ENCODE measurements around the gene ADD2.
"Not testable (repeated sequence)": the region's sequence is repeated elsewhere in the genome, so short reads cannot be mapped to it uniquely, and the experiment has no call there.

ADD2 gene

GRCh38 chr2:70748002-70748784, 19.8 kb downstream of the ADD2 start:
- no peak for DNase-seq

DNA sequence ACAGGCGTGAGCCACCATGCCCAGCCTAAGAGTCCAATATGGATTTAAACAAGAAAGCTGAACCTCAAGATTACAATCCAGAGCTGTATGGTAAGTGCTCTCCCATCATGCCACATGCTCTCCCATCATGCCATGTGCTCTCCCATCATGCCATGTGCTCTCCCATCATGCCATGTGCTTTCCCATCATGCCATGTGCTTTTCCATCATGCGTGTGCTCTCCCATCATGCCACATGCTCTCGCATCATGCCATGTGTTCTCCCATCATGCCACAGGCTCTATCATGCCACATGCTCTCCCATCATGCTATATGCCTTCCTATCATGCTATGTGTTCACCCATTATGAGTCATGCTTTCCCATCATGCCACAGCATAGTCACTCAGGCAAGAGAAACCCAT, 20.7 kb downstream of the ADD2 start:
- no peak for DNase-seq

- DNase-seq = no peak
Measured at GRCh38 chr2:70746094-70746974, 21.7 kb downstream of the ADD2 start.

DNA sequence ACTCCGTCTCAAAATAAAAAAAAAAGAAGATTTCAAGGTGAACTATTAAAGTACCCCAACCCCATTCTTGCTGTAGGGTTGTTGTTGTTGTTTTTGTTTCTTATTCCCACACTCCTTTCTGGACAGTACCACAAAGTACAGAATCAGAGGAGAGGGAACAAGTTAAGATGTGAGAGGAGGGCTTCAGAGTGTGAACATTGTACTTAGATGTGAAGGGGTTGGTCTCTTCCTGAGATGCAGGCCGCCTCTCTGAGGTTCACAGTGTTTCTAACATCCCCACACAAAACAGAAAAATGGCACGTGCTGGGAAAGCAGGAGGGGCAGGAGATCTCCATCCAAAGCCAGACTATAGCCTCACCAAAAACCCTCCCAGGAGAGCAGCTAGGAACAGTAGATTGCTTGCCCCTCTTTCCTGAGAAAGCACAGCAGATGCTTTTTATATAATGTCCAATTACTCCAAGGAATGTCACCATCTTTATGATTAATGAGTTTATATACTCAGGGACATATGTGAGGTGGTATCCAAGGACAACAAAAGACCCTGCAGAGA, 22.6 kb downstream of the ADD2 start:
- DNase-seq = no peak

- no peak for DNase-seq
Measured at GRCh38 chr2:70744397-70744796, 23.6 kb downstream of the ADD2 start.

DNA sequence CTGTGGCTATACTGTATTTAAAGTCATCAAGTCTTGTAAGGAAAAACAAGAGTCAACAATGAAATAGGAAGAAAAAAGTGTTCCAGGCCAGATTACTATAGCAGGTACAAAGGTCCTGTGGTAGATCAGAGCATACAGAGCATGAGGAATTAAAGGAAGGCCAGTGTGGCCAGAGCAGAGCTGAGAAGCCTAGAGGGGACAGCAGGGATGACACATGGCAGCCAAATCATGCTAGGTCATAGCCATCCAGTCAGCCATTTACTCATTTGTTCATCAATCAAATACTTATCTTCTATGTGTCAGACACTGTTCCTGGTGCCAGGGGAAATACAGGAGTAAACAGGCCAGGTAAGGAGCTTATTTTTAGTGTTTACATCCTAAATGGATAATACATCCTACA, 24.3 kb downstream of the ADD2 start:
- no peak for DNase-seq

GRCh38 chr2:70743068-70743467, 24.9 kb downstream of the ADD2 start:
- DNase-seq = no peak

DNA sequence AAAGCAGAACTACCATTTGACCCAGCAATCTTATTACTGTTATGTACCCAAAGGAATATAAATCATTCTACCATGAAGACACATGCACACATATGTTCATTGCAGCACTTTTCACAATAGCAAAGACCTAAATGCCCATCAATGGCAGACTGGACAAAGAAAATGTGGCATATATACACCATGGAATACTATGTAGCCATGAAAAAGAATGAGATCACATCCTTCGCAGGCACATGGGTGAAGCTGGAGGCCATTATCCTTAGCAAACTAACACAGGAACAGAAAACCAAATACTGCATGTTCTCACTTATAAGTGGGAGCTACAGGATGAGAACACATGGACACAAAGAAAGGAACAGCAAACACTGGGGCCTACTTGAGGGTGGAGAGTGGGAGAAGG, 28.5 kb downstream of the ADD2 start:
- DNase-seq = not testable (repeated sequence)

DNA sequence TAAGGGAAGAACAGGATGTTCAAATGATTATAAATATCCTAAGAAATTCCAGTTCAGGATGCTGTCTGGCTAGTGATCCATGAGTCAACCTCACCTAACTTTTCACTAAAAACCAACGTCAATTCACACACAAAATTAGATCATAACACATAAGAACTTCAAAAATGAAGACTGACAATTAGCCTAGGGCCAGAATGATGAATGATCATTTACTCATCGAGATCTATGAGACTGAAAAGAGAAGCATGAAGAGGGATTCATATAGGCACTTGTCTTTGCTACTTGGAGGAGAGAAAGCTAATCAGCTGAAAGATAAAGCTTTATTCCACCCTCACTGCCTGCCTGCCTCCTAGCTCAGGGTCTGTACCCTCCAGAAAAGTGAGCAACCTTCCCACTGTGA, 29.8 kb downstream of the ADD2 start:
- DNase-seq = no peak

DNA sequence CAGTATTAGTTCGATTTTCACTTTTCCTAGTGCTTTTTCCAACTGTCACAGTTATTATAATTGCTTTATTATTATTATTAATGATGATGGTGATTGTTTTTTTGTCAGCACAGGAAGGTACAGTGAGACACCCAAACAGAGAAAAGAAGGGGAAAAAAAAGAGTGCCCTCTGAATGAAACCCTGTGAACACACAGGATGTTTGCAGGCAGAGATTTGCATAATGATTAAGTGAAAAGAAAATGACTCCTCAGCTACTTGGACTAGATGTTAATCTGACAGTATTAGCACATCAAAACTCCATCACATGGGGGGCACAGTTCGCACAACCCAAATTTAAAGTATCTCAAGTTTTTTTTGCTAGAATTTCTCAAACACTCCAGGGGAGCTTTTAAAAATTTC, 32.9 kb downstream of the ADD2 start:
- no peak for DNase-seq

- no peak for DNase-seq
Measured at GRCh38 chr2:70733646-70734180, 34.3 kb downstream of the ADD2 start.

DNA sequence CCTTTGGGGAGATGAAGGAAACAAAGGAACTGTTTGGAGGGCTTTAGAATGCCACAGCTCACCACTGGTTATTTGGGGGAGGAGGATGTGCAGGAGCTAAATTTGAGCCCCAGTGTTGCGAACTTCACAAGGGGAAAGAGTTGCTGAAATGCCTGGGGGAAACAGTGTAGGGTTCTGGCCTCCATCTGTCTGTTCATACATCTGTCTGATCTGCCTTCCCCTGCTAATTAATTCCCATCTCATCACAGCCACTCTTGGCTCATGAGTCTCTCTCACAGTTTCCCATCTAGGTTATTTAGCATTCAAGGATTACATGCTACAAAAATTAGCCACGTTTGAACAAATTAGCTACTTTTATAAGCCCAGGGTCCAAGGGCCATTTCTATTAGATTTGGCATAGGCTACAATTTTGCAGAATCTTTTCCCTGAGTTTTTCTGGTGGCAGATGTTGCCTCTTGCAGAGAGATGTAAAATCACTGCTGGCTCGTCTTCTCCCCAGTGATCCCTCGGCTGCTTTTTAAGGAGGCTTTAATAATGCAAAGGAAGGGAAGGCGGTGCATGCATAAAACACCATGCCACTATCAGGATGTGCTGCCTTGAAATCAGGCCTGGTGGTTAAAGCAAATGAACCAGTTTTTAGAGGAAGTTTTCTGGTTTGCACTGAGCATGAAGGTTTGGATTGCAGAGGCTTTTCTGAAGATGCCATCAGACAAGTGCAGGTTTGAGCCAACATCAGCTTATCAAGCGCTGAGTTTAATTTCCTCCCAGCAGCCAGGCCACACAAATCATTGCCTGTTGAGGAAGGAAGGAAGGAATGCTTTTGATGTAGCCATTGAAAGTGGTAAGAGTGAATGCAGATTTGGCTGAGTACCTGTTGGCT, 35.0 kb downstream of the ADD2 start:
- no peak for DNase-seq

GRCh38 chr2:70730730-70731129, 37.3 kb downstream of the ADD2 start:
- DNase-seq = no peak

GRCh38 chr2:70729647-70730046, 38.4 kb downstream of the ADD2 start:
- no peak for DNase-seq

DNA sequence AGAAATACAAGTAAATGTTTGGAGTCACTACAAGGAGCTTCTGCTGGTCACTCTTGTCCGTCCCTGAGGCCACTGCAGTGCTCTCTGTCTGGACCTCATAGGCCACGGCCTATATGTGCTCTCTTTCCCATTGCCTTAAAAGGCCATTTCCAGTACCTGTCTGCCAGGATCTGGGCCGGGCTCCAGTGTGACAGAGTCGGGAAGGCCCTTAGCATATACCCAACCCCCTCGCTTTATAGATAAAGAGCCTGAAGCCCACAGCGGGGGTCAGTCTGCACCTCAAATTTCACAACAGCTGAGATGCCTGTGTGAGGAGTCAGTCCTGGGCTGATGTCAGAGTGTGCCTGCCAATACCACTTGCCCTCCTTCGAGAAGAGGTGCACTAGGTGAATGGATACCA, 39.9 kb downstream of the ADD2 start:
- no peak for DNase-seq

DNA sequence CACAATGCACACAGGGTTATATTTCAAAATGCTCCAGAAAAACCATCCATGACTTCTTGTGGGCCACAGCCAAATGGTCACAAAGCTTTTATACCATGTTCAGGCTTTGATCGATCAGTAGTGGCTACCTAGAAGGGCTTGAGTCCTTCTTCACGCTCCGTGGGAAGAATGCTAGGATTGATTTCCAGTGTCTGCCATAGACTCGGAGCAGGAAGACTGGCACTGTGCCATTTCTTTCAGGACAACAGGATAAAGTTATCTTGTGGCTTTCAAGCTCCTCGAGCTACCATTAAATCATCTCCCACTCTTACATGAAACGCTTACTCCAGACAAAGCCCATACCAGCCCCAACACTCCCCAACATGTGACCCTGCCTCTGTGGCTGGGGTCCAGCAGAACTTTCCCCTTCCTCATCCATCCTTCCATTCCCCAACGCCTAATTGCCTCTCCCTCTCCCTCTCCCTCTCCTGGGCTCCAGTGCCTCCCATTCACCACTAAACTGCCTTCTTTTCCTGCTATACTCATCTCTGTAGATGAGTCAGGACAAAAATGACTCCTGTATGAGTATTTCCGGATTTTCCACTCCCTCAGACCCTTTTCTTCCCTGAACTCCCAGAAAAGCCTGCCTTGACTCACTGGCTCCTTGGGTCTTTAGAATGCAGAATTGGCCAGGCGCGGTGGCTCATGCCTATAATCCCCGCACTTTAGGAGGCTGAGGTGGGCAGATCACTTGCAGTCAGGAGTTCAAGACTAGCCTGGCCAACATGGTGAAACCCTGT, 40.9 kb downstream of the ADD2 start:
- no peak for DNase-seq

DNA sequence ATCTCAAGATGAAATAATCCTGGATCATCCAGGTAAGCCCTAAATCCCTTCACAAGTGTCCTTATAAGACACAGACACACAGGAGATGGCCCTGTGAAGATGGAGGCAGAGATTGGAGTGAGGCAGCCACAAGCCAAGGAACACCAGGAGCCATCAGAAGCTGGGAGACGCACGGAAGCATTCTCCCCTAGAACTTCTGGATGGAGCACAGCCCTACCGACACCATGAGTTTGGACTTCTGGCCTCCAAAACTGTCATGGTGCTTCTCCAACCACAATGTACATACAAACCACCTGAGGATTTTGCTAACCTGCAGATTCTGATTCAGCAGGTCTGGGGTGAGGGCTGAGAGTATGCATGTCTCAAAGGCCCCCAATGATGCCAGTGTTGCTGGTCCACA, 42.5 kb downstream of the ADD2 start:
- DNase-seq = no peak

- no peak for DNase-seq
Measured at GRCh38 chr2:70724366-70724765, 43.6 kb downstream of the ADD2 start.

DNA sequence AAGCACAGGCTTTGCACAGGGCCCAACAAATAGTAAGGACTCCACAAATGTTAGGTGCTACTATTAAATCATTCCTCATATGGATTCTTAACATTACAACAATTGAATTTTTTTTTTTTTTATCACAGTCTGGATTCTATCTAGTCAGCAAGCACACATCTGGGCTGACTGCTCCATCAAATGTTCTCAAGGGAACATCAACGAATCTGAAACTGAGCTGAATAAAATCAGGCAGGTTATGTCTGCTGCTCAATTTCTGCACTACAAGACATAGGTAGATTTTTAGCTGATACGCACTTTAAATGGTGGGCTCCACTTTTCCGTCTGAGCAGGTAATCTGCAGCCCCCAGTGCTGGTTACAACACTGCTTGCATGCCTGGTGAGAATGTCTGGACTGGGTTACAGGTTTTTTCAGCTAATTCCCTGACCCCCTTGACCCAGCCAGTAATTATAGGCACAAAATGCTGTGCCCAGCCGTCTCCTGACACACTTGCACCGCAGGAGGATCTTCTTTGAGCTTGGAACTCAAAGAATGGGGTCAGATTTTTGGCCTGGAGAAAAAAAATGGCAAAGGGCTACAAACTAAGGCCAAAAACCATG, 44.6 kb downstream of the ADD2 start:
- no peak for DNase-seq

DNA sequence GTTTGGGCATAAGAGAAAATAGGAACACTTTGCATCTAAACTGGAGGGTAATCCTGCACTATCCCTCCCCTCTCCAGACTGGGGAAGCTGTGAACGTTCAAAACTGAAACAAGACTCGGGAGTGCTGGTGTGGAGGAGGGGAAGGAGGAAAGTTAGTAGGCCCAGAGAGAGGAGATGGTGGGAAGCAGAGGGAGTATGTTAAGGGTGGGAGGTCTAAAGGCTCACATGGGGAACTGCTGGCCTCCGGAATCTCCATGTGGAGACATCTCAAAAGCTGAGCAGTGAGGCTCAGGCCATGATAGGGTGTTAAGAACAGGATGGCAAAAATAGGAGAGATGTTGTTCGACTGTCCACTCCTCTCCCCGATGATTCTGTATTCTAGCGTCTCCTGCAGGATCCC, 47.9 kb downstream of the ADD2 start:
- DNase-seq = no peak

- no peak for DNase-seq
Measured at GRCh38 chr2:70719231-70719630, 48.8 kb downstream of the ADD2 start.
